Fibroblast of lung (primary cell): ENCODE measurements around the gene CMSS1. TPM values are rescaled to one million over a fixed set of nuclear protein-coding genes. Genes with fewer than 3 reads are reported as not detected.

ENCODE experiments used
- DNase-seq, 2 donors: peaks; one replicate each; pipeline versions ENCODE4 v3.0.0 to v3.0.0-alpha.2; 2010; ENCODE audit warnings: low read depth in 2 of 2
- H2AFZ ChIP-seq: 2 replicates; pipeline ENCODE4 v1.5.1; 2012; ENCODE audit warnings: low read length, control low read depth, inconsistent platforms
- H3K27ac ChIP-seq: 2 replicates; pipeline ENCODE4 v1.5.1; 2011; ENCODE audit warnings: low read length, control low read depth; ENCODE audit not compliant: insufficient read depth
- H3K27me3 ChIP-seq: 2 replicates; pipeline ENCODE4 v1.5.1; 2011; ENCODE audit warnings: mild to moderate bottlenecking, low read length; ENCODE audit not compliant: control insufficient read depth, insufficient read depth
- H3K36me3 ChIP-seq: 2 replicates; pipeline ENCODE4 v1.5.1; 2011; ENCODE audit warnings: low read length; ENCODE audit not compliant: control insufficient read depth, insufficient read depth
- H3K4me1 ChIP-seq: 2 replicates; pipeline ENCODE4 v1.5.1; 2011; ENCODE audit warnings: low read length; ENCODE audit not compliant: control insufficient read depth, insufficient read depth; ENCODE audit errors: extremely low read depth
- H3K4me2 ChIP-seq: 2 replicates; pipeline ENCODE4 v1.5.1; 2011; ENCODE audit warnings: low read length, control low read depth; ENCODE audit not compliant: insufficient read depth; ENCODE audit errors: extremely low read depth
- H3K4me3 ChIP-seq, 4 experiments: fragments of 200-600 bp in 1 of 4; sonication (generic) in 1 of 4; replicated peaks in 1 of 4; 2 replicates each; pipeline ENCODE4 v1.5.1; 2011 to 2016; ENCODE audit warnings: low read length in 4 of 4, low read depth in 3 of 4, mild to moderate bottlenecking in 3 of 4, control low read depth in 2 of 4, inconsistent platforms in 1 of 4, mixed read lengths in 1 of 4; ENCODE audit not compliant: insufficient read depth in 1 of 4; ENCODE audit errors: control extremely low read depth in 1 of 4
- H3K79me2 ChIP-seq: 2 replicates; pipeline ENCODE4 v1.5.1; 2012; ENCODE audit warnings: mild to moderate bottlenecking, low read length, inconsistent platforms; ENCODE audit not compliant: control insufficient read depth, insufficient read depth
- H3K9ac ChIP-seq: 2 replicates; pipeline ENCODE4 v1.5.1; 2011; ENCODE audit warnings: mild to moderate bottlenecking, low read length, control low read depth; ENCODE audit not compliant: insufficient read depth
- H3K9me3 ChIP-seq: 2 replicates; pipeline ENCODE4 v1.5.1; 2012; ENCODE audit warnings: low read depth, low read length; ENCODE audit not compliant: control insufficient read depth, insufficient read depth
- H4K20me1 ChIP-seq: 2 replicates; pipeline ENCODE4 v1.5.1; 2011; ENCODE audit warnings: low read length; ENCODE audit not compliant: control insufficient read depth, insufficient read depth; ENCODE audit errors: extremely low read depth
- CTCF ChIP-seq, 2 donors: IDR thresholded peaks in 1 of 2; conservative IDR thresholded peaks in 1 of 2; 1 replicate in 1 of 2; 2 replicates in 1 of 2; pipeline ENCODE4 v1.5.1; 2011 to 2012; ENCODE audit warnings: low read length in 2 of 2, control low read depth in 1 of 2, inconsistent platforms in 1 of 2, low read depth in 1 of 2, mild to moderate bottlenecking in 1 of 2
- EZH2 ChIP-seq: IDR thresholded peaks from 2 replicates; pipeline ENCODE4 v1.5.1; 2012; ENCODE audit warnings: low read length, control low read depth, mild to moderate bottlenecking; ENCODE audit errors: missing control alignments
- polyA plus RNA-seq, 2 donors: library from polyadenylated mRNA; depleted of rRNA in 1 of 2; stranded (reverse) in 1 of 2; unstranded in 1 of 2; fragments of >200 nt; gene quantifications; 2 replicates each; pipeline ENCODE4 v1.2.1, GENCODE V29; 2011 to 2012; ENCODE audit warnings: missing spikeins in 1 of 2
- total RNA-seq: library from RNA; depleted of rRNA; stranded (reverse); fragments of >200 nt; gene quantifications from 2 replicates; pipeline ENCODE4 v1.2.1, GENCODE V29; 2014

CMSS1 gene
- total and polyA plus RNA-seq, 2 donors (not counting 1 experiment from before 2014, with no cell fraction given): 6.9 to 13.2 TPM

GRCh38 chr3:99884484-99884883 lies 66.8 kb downstream of the CMSS1 start:
- H3K79me2 ChIP-seq: no peaks in the 10 kb centered on the region
- no peak overlapping the region for H3K9ac ChIP-seq
- H3K27me3 ChIP-seq: no peaks in the 10 kb centered on the region
- TF ChIP-seq CTCF (conservative IDR thresholded peaks at IDR 0.05 in 1 of 2, IDR thresholded peaks at IDR 0.05 in 1 of 2; ENCODE audit: low read depth in 1 of 2, low read length in 2 of 2): no peak
- TF ChIP-seq EZH2: no peak
- H3K4me1 ChIP-seq: no peaks in the 10 kb centered on the region
- no peak overlapping the region for H3K4me2 ChIP-seq
- no peak overlapping the region for H3K4me3 ChIP-seq
- DNase-seq: no peak
- no peak overlapping the region for H2AFZ ChIP-seq
- H3K9me3 ChIP-seq: no peaks in the 10 kb centered on the region
- no peaks in the 10 kb centered on the region for H3K36me3 ChIP-seq
- no peaks in the 10 kb centered on the region for H4K20me1 ChIP-seq
- H3K27ac ChIP-seq: no peak overlapping the region

- Histone ChIP-seq H3K27me3 (no peaks in the 10 kb centered on the region), H3K9me3 (no peaks in the 10 kb centered on the region), H3K79me2 (no peaks in the 10 kb centered on the region), H4K20me1 (no peaks in the 10 kb centered on the region), H3K4me2 (no peak overlapping the region), H3K9ac (no peak overlapping the region), H3K4me1 (no peaks in the 10 kb centered on the region), H2AFZ (no peak overlapping the region), H3K36me3 (no peaks in the 10 kb centered on the region), H3K27ac (no peak overlapping the region), H3K4me3 (no peak overlapping the region)
- TF ChIP-seq EZH2 (no peak), CTCF (conservative IDR thresholded peaks at IDR 0.05 in 1 of 2, IDR thresholded peaks at IDR 0.05 in 1 of 2; ENCODE audit: low read depth in 1 of 2, low read length in 2 of 2) (no peak)
- DNase-seq: no peak
Observed at GRCh38 chr3:99885085-99885484, 67.4 kb downstream of the CMSS1 start.

- no peak for DNase-seq
- Histone ChIP-seq H4K20me1 (no peaks in the 10 kb centered on the region), H3K36me3 (no peaks in the 10 kb centered on the region), H3K27me3 (no peaks in the 10 kb centered on the region), H2AFZ (no peak overlapping the region), H3K79me2 (no peaks in the 10 kb centered on the region), H3K9me3 (no peaks in the 10 kb centered on the region), H3K27ac (no peak overlapping the region), H3K4me3 (no peak overlapping the region), H3K9ac (no peak overlapping the region), H3K4me1 (no peaks in the 10 kb centered on the region), H3K4me2 (no peak overlapping the region)
- TF ChIP-seq CTCF (conservative IDR thresholded peaks at IDR 0.05 in 1 of 2, IDR thresholded peaks at IDR 0.05 in 1 of 2; ENCODE audit: low read depth in 1 of 2, low read length in 2 of 2) (no peak), EZH2 (no peak)
Observed at GRCh38 chr3:99885851-99886250, 68.2 kb downstream of the CMSS1 start.
